Inflammatory macrophage (primary cell): Measurements from ENCODE around the gene THAP8.
A peak's percentile ranks its signal among the peaks of the same experiment; 100 is the strongest.

Experiments used
- DNase-seq, 2 donors: peaks; one replicate each; pipeline ENCODE4 v3.0.0-alpha.2; 2020 to 2022

The THAP8 gene

GRCh38 chr19:36028313-36029041 is 25.6 kb downstream of the THAP8 start:
- DNase-seq, result no peak

- no peak for DNase-seq
Measured at GRCh38 chr19:36027696-36028095, 26.4 kb downstream of the THAP8 start.

- no peak for DNase-seq
Measured at GRCh38 chr19:36026091-36026876, 27.8 kb downstream of the THAP8 start.

- no peak for DNase-seq
Measured at GRCh38 chr19:36025541-36025940, 28.5 kb downstream of the THAP8 start.

- DNase-seq, result no peak
Measured at GRCh38 chr19:36023432-36023831, 30.7 kb downstream of the THAP8 start.

- DNase-seq, result no peak
Measured at GRCh38 chr19:36019061-36019670, 34.9 kb downstream of the THAP8 start.

- peak; percentile 100 for DNase-seq
Measured at GRCh38 chr19:36014012-36014924, 39.8 kb downstream of the THAP8 start, which contains the start of gene ALKBH6. TSS of gene ALKBH6 (minus strand) at chr19:36014213. CDS start at chr19:36013397, 816 bp downstream.

GRCh38 chr19:36013280-36014011 is 40.6 kb downstream of the THAP8 start:
- DNase-seq, result no peak

GRCh38 chr19:36010402-36010801 is 43.7 kb downstream of the THAP8 start:
- DNase-seq, result no peak

GRCh38 chr19:36009633-36010379 is 44.3 kb downstream of the THAP8 start:
- DNase-seq, result no peak

- peak; percentile 55 to 69 for DNase-seq
Measured at GRCh38 chr19:36009220-36009619, 44.9 kb downstream of the THAP8 start.

GRCh38 chr19:36008336-36008978 is 45.6 kb downstream of the THAP8 start, which contains the start of gene SYNE4:
TSS of gene SYNE4 (minus strand) at chr19:36008813. CDS start at chr19:36008681, 132 bp downstream.
- DNase-seq, result no peak

GRCh38 chr19:36006955-36007354 is 47.1 kb downstream of the THAP8 start:
- no peak for DNase-seq

- DNase-seq, result no peak
Measured at GRCh38 chr19:36003284-36003683, 50.8 kb downstream of the THAP8 start.

GRCh38 chr19:36001605-36002004 is 52.5 kb downstream of the THAP8 start:
- no peak for DNase-seq

GRCh38 chr19:35996777-35997176 is 57.3 kb downstream of the THAP8 start:
- no peak for DNase-seq

- DNase-seq, result peak; percentile 98 to 99
Measured at GRCh38 chr19:35995048-35995993, 58.8 kb downstream of the THAP8 start, which contains the start of gene SDHAF1. TSS of gene SDHAF1 (plus strand) at chr19:35995188. CDS start at chr19:35995275, 87 bp downstream.

- no peak for DNase-seq
Measured at GRCh38 chr19:35993923-35994598, 60.0 kb downstream of the THAP8 start.
